Fibroblast of mammary gland (primary cell): ENCODE results near the gene TAB2.
A peak's percentile ranks its signal among the peaks of the same experiment; 100 is the strongest.

Experiments used
- DNase-seq: peaks from one replicate; pipeline ENCODE4 v3.0.0-alpha.2; 2010; ENCODE audit warnings: low read depth
- H3K4me3 ChIP-seq: 2 replicates; pipeline ENCODE4 v1.5.1; 2011; ENCODE audit warnings: low read depth, mild to moderate bottlenecking, low read length, moderate library complexity; ENCODE audit not compliant: control insufficient read depth
- CTCF ChIP-seq: conservative IDR thresholded peaks from 2 replicates; pipeline ENCODE4 v1.5.1; 2011; ENCODE audit warnings: low read depth, low read length, inconsistent platforms; ENCODE audit not compliant: control insufficient read depth, insufficient read depth

Gene TAB2

GRCh38 chr6:149397384-149397783, 79.9 kb downstream of the TAB2 start:
- TF ChIP-seq CTCF = no peak
- DNase-seq = no peak
- H3K4me3 ChIP-seq = no peak overlapping the region

GRCh38 chr6:149400050-149400449, 82.5 kb downstream of the TAB2 start, which contains the start of gene SUMO4:
TSS of gene SUMO4 (plus strand) at chr6:149400262. CDS start at chr6:149400392, 130 bp downstream.
- no peak within 1 kb of the TSS for H3K4me3 ChIP-seq
- no peak for DNase-seq
- TF ChIP-seq CTCF = no peak

GRCh38 chr6:149403534-149403933, 86.0 kb downstream of the TAB2 start:
- H3K4me3 ChIP-seq = no peak overlapping the region
- DNase-seq = no peak
- no peak for TF ChIP-seq CTCF

- DNase-seq = peak; percentile 60
Observed at GRCh38 chr6:149405823-149406765, 88.6 kb downstream of the TAB2 start.

GRCh38 chr6:149409617-149410016, 92.1 kb downstream of the TAB2 start:
- no peak for TF ChIP-seq CTCF
- no peak overlapping the region for H3K4me3 ChIP-seq
- DNase-seq = no peak

More at GRCh38 chr6:149405823-149406765, 88.6 kb downstream of the TAB2 start:
- no peak for TF ChIP-seq CTCF
- H3K4me3 ChIP-seq = no peak overlapping the region

GRCh38 chr6:149410557-149410956, 93.0 kb downstream of the TAB2 start:
- no peak for TF ChIP-seq CTCF

More at GRCh38 chr6:149410557-149410956, 93.0 kb downstream of the TAB2 start:
- DNase-seq = no peak
- no peak overlapping the region for H3K4me3 ChIP-seq
